ENCODE results near the gene G0S2.

The G0S2 gene

DNA sequence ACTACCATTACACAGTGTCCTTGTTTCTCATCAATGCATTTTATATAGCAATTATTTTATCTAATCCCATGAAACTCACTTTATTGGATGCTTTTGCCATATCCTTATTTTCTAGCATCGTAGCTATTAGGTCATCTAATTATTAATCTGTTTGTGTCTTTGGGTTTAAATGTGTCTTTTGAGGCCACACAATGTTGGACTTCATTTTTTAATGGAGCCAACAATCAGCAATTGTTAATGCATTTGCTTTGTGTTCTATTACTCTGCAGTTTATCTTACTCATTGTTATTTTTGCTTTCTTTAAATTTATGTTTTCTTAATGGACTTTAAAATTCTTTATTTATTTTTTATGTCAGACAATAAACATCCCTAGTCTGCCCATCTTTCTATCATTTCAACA lies 27.6 kb downstream of the G0S2 start:
- Mint-ChIP-seq H3K4me3 (no peak overlapping the region), H3K36me3 (ENCODE audit: low read depth) (no peaks in the 10 kb centered on the region)
- TF ChIP-seq, protein P1, sequence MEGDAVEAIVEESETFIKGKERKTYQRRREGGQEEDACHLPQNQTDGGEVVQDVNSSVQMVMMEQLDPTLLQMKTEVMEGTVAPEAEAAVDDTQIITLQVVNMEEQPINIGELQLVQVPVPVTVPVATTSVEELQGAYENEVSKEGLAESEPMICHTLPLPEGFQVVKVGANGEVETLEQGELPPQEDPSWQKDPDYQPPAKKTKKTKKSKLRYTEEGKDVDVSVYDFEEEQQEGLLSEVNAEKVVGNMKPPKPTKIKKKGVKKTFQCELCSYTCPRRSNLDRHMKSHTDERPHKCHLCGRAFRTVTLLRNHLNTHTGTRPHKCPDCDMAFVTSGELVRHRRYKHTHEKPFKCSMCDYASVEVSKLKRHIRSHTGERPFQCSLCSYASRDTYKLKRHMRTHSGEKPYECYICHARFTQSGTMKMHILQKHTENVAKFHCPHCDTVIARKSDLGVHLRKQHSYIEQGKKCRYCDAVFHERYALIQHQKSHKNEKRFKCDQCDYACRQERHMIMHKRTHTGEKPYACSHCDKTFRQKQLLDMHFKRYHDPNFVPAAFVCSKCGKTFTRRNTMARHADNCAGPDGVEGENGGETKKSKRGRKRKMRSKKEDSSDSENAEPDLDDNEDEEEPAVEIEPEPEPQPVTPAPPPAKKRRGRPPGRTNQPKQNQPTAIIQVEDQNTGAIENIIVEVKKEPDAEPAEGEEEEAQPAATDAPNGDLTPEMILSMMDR (IDR thresholded peaks at IDR 0.05; ENCODE audit: unreplicated experiment in 3 of 3) = no peak

DNA sequence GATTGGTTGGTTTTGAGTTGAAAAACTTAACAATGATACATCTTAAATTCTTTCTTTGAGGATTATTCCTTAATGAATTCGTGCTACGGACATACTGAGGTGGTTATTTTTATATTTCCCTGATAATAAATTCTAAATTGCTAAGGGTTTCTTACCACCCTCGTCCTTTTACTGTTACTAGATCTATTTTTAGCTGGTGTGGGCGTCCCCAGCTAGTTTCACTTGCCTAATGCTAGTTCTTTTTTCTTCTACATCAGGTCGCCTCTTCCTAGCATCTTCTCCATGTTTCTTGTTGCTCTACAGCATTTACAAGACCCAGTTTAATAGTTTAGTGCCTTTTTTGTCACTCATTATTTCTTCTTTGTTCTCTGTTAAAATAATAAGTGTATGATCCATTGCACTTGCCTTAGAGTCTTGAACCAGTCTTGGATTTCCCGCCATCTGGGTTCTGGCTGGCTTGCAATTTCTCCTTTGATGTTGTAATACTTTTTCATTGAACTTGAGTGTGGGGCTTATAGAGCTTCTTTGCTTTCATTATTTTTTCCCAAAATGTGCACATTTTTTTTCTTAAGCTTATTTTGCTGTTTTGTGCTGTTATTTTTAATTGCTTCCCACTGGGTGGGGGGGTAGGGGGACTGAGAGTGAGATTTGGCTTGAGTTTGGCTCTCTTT lies 28.8 kb downstream of the G0S2 start:
- Mint-ChIP-seq H3K27me3 (ENCODE audit: low read depth) (peaks cover 12% of the 10 kb centered on the region), H3K4me3 (no peak overlapping the region), H3K27ac (no peak overlapping the region), H3K36me3 (ENCODE audit: low read depth) (no peaks in the 10 kb centered on the region), H3K9me3 (no peaks in the 10 kb centered on the region), H3K4me1 (peaks cover 18% of the 10 kb centered on the region)
- TF ChIP-seq, protein P1 (IDR thresholded peaks at IDR 0.05; ENCODE audit: unreplicated experiment in 3 of 3) = no peak

More for the DNA sequence above, 27.6 kb downstream of the G0S2 start:
- peaks cover 12% of the 10 kb centered on the region for H3K27me3 Mint-ChIP-seq (ENCODE audit: low read depth)
- no peak overlapping the region for H3K27ac Mint-ChIP-seq
- H3K4me1 Mint-ChIP-seq = peaks cover 18% of the 10 kb centered on the region
- H3K9me3 Mint-ChIP-seq = no peaks in the 10 kb centered on the region

DNA sequence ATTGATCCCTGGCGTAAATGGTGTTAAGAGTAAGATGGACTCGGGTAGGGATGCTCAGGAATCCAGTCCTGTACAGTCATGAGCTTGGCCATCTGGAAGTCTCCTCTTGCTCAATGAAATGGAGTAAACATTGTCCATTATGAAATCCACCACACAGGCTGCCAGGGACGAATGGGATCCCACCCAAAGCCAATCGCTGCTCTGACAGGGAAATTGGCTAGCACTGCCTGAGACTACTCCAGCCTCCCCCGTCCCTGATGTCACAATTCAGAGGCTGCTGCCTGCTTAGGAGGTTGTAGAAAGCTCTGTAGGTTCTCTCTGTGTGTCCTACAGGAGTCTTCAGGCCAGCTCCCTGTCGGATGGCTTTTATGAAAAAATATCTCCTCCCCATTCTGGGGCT lies 29.4 kb downstream of the G0S2 start, which contains the start of gene HSD11B1:
TSS of gene HSD11B1 (plus strand) at position 263 of the 400 bp plus-strand sequence. CDS start at position 360, 97 bp downstream.
- Mint-ChIP-seq H3K36me3 (ENCODE audit: low read depth) (no peaks in the 10 kb centered on the region), H3K4me1 (peaks cover 18% of the 10 kb centered on the region), H3K27ac (no peak within 1 kb of the TSS), H3K4me3 (no peak within 1 kb of the TSS), H3K27me3 (ENCODE audit: low read depth) (peaks cover 8% of the 10 kb centered on the region), H3K9me3 (no peaks in the 10 kb centered on the region)
- TF ChIP-seq, protein P1 (IDR thresholded peaks at IDR 0.05; ENCODE audit: unreplicated experiment in 3 of 3) = no peak

DNA sequence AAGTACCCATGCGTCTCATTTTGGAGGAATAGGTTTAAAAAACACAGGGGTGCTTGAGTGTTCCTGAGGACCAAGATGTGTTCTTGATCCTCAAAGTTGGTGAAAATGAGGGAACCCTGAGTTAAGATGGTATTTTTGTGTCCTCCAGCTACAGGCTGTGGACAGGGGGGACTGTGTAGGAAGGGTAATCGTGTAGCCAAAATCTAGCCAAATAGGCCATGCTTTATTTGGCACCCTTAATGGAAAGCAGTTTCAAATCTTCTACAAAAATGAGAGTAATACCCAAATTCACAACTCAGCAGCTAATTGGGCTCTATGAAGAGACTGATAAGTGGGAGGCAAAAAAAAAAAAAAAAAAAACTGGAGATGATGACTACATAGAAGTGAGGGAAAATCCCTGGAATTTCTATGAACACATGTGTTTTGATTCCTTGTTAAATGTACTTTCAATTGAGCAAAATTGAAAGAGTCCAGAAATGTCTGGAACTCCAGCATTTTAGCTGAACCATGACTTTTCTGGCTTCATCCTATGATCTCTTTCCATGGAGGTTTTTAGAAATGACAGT lies 29.9 kb downstream of the G0S2 start:
- Mint-ChIP-seq H3K36me3 (ENCODE audit: low read depth) (no peaks in the 10 kb centered on the region), H3K27ac (no peak overlapping the region), H3K27me3 (ENCODE audit: low read depth) (peaks cover 8% of the 10 kb centered on the region)

DNA sequence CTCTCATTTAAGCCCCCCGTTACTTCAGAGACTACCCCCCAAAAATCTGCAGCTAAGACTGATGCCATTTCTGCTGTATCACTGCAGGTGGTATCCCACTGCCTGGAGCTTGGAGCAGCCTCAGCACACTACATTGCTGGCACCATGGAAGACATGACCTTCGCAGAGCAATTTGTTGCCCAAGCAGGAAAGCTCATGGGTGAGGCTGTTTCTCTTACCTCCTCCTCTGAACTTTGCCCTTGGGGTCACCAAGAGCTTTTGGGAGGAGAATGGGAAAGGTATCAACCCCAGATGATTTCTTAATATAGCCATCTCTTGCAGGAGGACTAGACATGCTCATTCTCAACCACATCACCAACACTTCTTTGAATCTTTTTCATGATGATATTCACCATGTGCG lies 31.4 kb downstream of the G0S2 start:
- H3K36me3 Mint-ChIP-seq (ENCODE audit: low read depth) = no peaks in the 10 kb centered on the region
- no peak overlapping the region for H3K4me3 Mint-ChIP-seq
- H3K27me3 Mint-ChIP-seq (ENCODE audit: low read depth) = peaks cover 4% of the 10 kb centered on the region
- H3K4me1 Mint-ChIP-seq = peaks cover 16% of the 10 kb centered on the region
- no peak overlapping the region for H3K27ac Mint-ChIP-seq
- TF ChIP-seq, protein P1 (IDR thresholded peaks at IDR 0.05; ENCODE audit: unreplicated experiment in 3 of 3) = no peak
- H3K9me3 Mint-ChIP-seq = no peaks in the 10 kb centered on the region

More for the DNA sequence above, 29.9 kb downstream of the G0S2 start:
- Mint-ChIP-seq H3K4me3 (no peak overlapping the region), H3K9me3 (no peaks in the 10 kb centered on the region), H3K4me1 (peaks cover 18% of the 10 kb centered on the region)
- TF ChIP-seq, protein P1 (IDR thresholded peaks at IDR 0.05; ENCODE audit: unreplicated experiment in 3 of 3) = no peak

DNA sequence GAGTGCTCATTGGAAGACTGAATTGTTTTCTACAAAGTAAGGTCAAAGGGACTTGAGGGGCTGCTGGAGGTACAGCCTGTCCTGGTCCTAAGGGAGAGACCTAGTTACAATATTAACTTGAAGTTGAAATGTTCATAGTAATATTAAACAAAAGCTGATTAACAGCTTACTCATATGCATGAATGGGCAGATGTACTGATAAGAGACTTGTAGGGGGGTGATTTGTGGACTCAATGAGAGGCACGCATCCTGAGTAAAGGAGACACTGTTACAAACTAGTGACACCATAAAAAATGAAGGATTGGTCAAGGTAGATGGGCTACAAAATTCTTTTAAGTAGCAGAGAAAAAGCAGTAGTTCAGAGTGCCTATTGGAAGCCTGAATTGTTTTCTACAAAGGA lies 32.1 kb downstream of the G0S2 start:
- peaks cover 14% of the 10 kb centered on the region for H3K4me1 Mint-ChIP-seq
- H3K9me3 Mint-ChIP-seq = no peaks in the 10 kb centered on the region
- H3K36me3 Mint-ChIP-seq (ENCODE audit: low read depth) = no peaks in the 10 kb centered on the region
- TF ChIP-seq, protein P1 (IDR thresholded peaks at IDR 0.05; ENCODE audit: unreplicated experiment in 3 of 3) = no peak
- peaks cover 4% of the 10 kb centered on the region for H3K27me3 Mint-ChIP-seq (ENCODE audit: low read depth)
- no peak overlapping the region for H3K4me3 Mint-ChIP-seq
- H3K27ac Mint-ChIP-seq = no peak overlapping the region
